Measurements from ENCODE around the gene THEMIS2. TPM values are rescaled to one million over a fixed set of nuclear protein-coding genes. Genes with fewer than 3 reads are reported as not detected.

THEMIS2 gene
- total RNA-seq, 1 experiment from 2014 or later, result 5.9 TPM

GRCh38 chr1:27876341-27877114 is 4.2 kb downstream of the THEMIS2 start:
- Mint-ChIP-seq H3K27me3 (ENCODE audit: unreplicated experiment) (no peaks in the 10 kb centered on the region), H3K36me3 (ENCODE audit: insufficient read depth, unreplicated experiment) (peaks cover 10% of the 10 kb centered on the region), H3K4me3 (ENCODE audit: low read depth, unreplicated experiment) (no peak overlapping the region), H3K9me3 (ENCODE audit: low read depth, unreplicated experiment) (no peaks in the 10 kb centered on the region), H3K4me1 (ENCODE audit: low read depth, unreplicated experiment) (peaks cover 17% of the 10 kb centered on the region), H3K27ac (ENCODE audit: unreplicated experiment) (no peak overlapping the region)
- intact Hi-C loops (cut with micrococcal nuclease; ENCODE audit: unreplicated experiment), result no loop called here
- CTCF ChIA-PET, result interaction anchor here (0.7 kb wide), 1 partner anchor 372 kb away, joined by 3 read pairs; no protein-coding TSS in a partner anchor
- no peak for DNase-seq
- BruUV-seq (replicated peaks), result no TSS peak
- TF ChIP-seq CTCF (IDR thresholded peaks at IDR 0.05; ENCODE audit: unreplicated experiment), result no peak

GRCh38 chr1:27877115-27877416 is 4.7 kb downstream of the THEMIS2 start:
- H3K9me3 Mint-ChIP-seq (ENCODE audit: low read depth, unreplicated experiment), result no peaks in the 10 kb centered on the region
- peaks cover 17% of the 10 kb centered on the region for H3K4me1 Mint-ChIP-seq (ENCODE audit: low read depth, unreplicated experiment)
- no peak for TF ChIP-seq CTCF (IDR thresholded peaks at IDR 0.05; ENCODE audit: unreplicated experiment)
- intact Hi-C loops (cut with micrococcal nuclease; ENCODE audit: unreplicated experiment), result no loop called here
- DNase-seq, result no peak
- H3K27me3 Mint-ChIP-seq (ENCODE audit: unreplicated experiment), result no peaks in the 10 kb centered on the region
- H3K4me3 Mint-ChIP-seq (ENCODE audit: low read depth, unreplicated experiment), result no peak overlapping the region
- peaks cover 11% of the 10 kb centered on the region for H3K36me3 Mint-ChIP-seq (ENCODE audit: insufficient read depth, unreplicated experiment)
- CTCF ChIA-PET, result interaction anchor here (0.6 to 0.7 kb wide), 2 partner anchors 137 to 373 kb away, joined by 3 to 5 read pairs; no protein-coding TSS in a partner anchor
- H3K27ac Mint-ChIP-seq (ENCODE audit: unreplicated experiment), result no peak overlapping the region
- BruUV-seq (replicated peaks), result no TSS peak

- Mint-ChIP-seq H3K27me3 (ENCODE audit: unreplicated experiment) (no peaks in the 10 kb centered on the region), H3K4me1 (ENCODE audit: low read depth, unreplicated experiment) (peaks cover 13% of the 10 kb centered on the region), H3K4me3 (ENCODE audit: low read depth, unreplicated experiment) (no peak overlapping the region), H3K36me3 (ENCODE audit: insufficient read depth, unreplicated experiment) (peaks cover 8% of the 10 kb centered on the region), H3K9me3 (ENCODE audit: low read depth, unreplicated experiment) (no peaks in the 10 kb centered on the region), H3K27ac (ENCODE audit: unreplicated experiment) (no peak overlapping the region)
- CTCF ChIA-PET, result no interaction called here
- no peak for TF ChIP-seq CTCF (IDR thresholded peaks at IDR 0.05; ENCODE audit: unreplicated experiment)
- no peak for DNase-seq
- intact Hi-C loops (cut with micrococcal nuclease; ENCODE audit: unreplicated experiment), result no loop called here
- no TSS peak for BruUV-seq (replicated peaks)
Measured at GRCh38 chr1:27878039-27878438, 5.7 kb downstream of the THEMIS2 start.

GRCh38 chr1:27878787-27879335 is 6.5 kb downstream of the THEMIS2 start:
- Mint-ChIP-seq H3K36me3 (ENCODE audit: insufficient read depth, unreplicated experiment) (peaks cover 6% of the 10 kb centered on the region), H3K27me3 (ENCODE audit: unreplicated experiment) (no peaks in the 10 kb centered on the region), H3K4me3 (ENCODE audit: low read depth, unreplicated experiment) (no peak overlapping the region), H3K9me3 (ENCODE audit: low read depth, unreplicated experiment) (no peaks in the 10 kb centered on the region), H3K27ac (ENCODE audit: unreplicated experiment) (no peak overlapping the region), H3K4me1 (ENCODE audit: low read depth, unreplicated experiment) (peaks cover 8% of the 10 kb centered on the region)
- TF ChIP-seq CTCF (IDR thresholded peaks at IDR 0.05; ENCODE audit: unreplicated experiment), result no peak
- intact Hi-C loops (cut with micrococcal nuclease; ENCODE audit: unreplicated experiment), result no loop called here
- DNase-seq, result no peak
- no TSS peak for BruUV-seq (replicated peaks)
- CTCF ChIA-PET, result interaction anchor here (0.6 kb wide), 1 partner anchor 95 kb away, joined by 4 read pairs; no protein-coding TSS in a partner anchor
